RWPE2 (cell line): Measurements from ENCODE around the gene IL1RAPL2.
"Not testable (repeated sequence)": the region's sequence is repeated elsewhere in the genome, so short reads cannot be mapped to it uniquely, and the experiment has no call there.

ENCODE experiments used
- ATAC-seq: fragments of 200-7000 bp; cut with Tn5 transposase; 3 replicates; pipeline ENCODE4 v1.9.1; 2021; ENCODE audit warnings: low read depth
- DNase-seq: peaks from one replicate; pipeline ENCODE4 v3.0.0-alpha.2; 2020; ENCODE audit warnings: low spot score
- H3K27ac ChIP-seq: fragments of 450-650 bp; 2 replicates; pipeline ENCODE4 v1.5.1; 2017; ENCODE audit warnings: mild to moderate bottlenecking; ENCODE audit not compliant: poor library complexity, severe bottlenecking
- H3K27me3 ChIP-seq: fragments of 250-450 bp; sonication (Bioruptor Pico); 2 replicates; pipeline ENCODE4 v1.5.1; 2021; ENCODE audit warnings: mild to moderate bottlenecking, moderate library complexity; ENCODE audit not compliant: insufficient read depth, poor library complexity, severe bottlenecking
- H3K36me3 ChIP-seq: fragments of 250-450 bp; sonication (Bioruptor Pico); 2 replicates; pipeline ENCODE4 v1.5.1; 2020; ENCODE audit warnings: low read depth, mild to moderate bottlenecking, moderate library complexity
- H3K4me1 ChIP-seq: fragments of 250-450 bp; sonication (Bioruptor Pico); 2 replicates; pipeline ENCODE4 v1.5.1; 2021; ENCODE audit warnings: mild to moderate bottlenecking, moderate library complexity; ENCODE audit not compliant: insufficient read depth, poor library complexity, severe bottlenecking
- H3K4me3 ChIP-seq: fragments of 250-450 bp; sonication (Bioruptor Pico); 2 replicates; pipeline ENCODE4 v1.5.1; 2021; ENCODE audit warnings: mild to moderate bottlenecking, moderate library complexity; ENCODE audit not compliant: severe bottlenecking
- H3K9me3 ChIP-seq: fragments of 250-450 bp; sonication (Bioruptor Pico); 2 replicates; pipeline ENCODE4 v1.5.1; 2021; ENCODE audit warnings: mild to moderate bottlenecking, moderate library complexity; ENCODE audit not compliant: severe bottlenecking
- CTCF ChIP-seq: fragments of 450-650 bp; IDR thresholded peaks from one replicate; pipeline ENCODE4 v1.5.1; 2017; ENCODE audit warnings: mild to moderate bottlenecking, moderate library complexity; ENCODE audit not compliant: poor library complexity, severe bottlenecking

Gene IL1RAPL2

GRCh38 chrX:105006996-105007395 is 441.0 kb downstream of the IL1RAPL2 start:
- no peaks in the 10 kb centered on the region for H3K4me1 ChIP-seq
- TF ChIP-seq CTCF = no peak
- no peak overlapping the region for H3K27ac ChIP-seq
- H3K4me3 ChIP-seq = no peak overlapping the region
- H3K9me3 ChIP-seq = no peaks in the 10 kb centered on the region
- no peak for ATAC-seq
- DNase-seq = no peak
- H3K27me3 ChIP-seq = no peaks in the 10 kb centered on the region
- H3K36me3 ChIP-seq = no peaks in the 10 kb centered on the region

- Histone ChIP-seq H3K27me3 (no peaks in the 10 kb centered on the region), H3K27ac (no peak overlapping the region), H3K36me3 (no peaks in the 10 kb centered on the region), H3K9me3 (no peaks in the 10 kb centered on the region), H3K4me3 (no peak overlapping the region), H3K4me1 (no peaks in the 10 kb centered on the region)
- ATAC-seq (no peak), DNase-seq (no peak)
- TF ChIP-seq CTCF = no peak
Observed at GRCh38 chrX:105013719-105014118, 447.7 kb downstream of the IL1RAPL2 start.

GRCh38 chrX:105017641-105018040 is 451.6 kb downstream of the IL1RAPL2 start:
- H3K9me3 ChIP-seq = no peaks in the 10 kb centered on the region
- DNase-seq = no peak
- no peaks in the 10 kb centered on the region for H3K36me3 ChIP-seq
- ATAC-seq = peak; percentile 48; the same call in 1 of the 3 replicates
- H3K4me3 ChIP-seq = no peak overlapping the region
- TF ChIP-seq CTCF = no peak
- no peaks in the 10 kb centered on the region for H3K27me3 ChIP-seq
- H3K27ac ChIP-seq = no peak overlapping the region
- H3K4me1 ChIP-seq = no peaks in the 10 kb centered on the region

- Histone ChIP-seq H3K4me3 (no peak overlapping the region), H3K27ac (no peak overlapping the region), H3K27me3 (no peaks in the 10 kb centered on the region), H3K4me1 (no peaks in the 10 kb centered on the region), H3K9me3 (no peaks in the 10 kb centered on the region), H3K36me3 (no peaks in the 10 kb centered on the region)
- no peak for TF ChIP-seq CTCF
- DNase-seq (no peak), ATAC-seq (no peak)
Observed at GRCh38 chrX:105018865-105019264, 452.9 kb downstream of the IL1RAPL2 start.

- DNase-seq, ATAC-seq: not testable (repeated sequence)
Observed at GRCh38 chrX:105028962-105029361, 463.0 kb downstream of the IL1RAPL2 start.

More at GRCh38 chrX:105028962-105029361, 463.0 kb downstream of the IL1RAPL2 start:
- not testable (repeated sequence) for H3K27ac ChIP-seq, H3K9me3 ChIP-seq, H3K36me3 ChIP-seq, H3K4me1 ChIP-seq, H3K4me3 ChIP-seq, H3K27me3 ChIP-seq
